DOHH2 (cell line): Measurements from ENCODE around the gene SH2D1B.

Source experiments
- CTCF ChIP-seq: fragments of 200-600 bp; sonication (generic); IDR thresholded peaks from one replicate; pipeline ENCODE4 v1.5.1; 2014; ENCODE audit warnings: antibody characterized with exemption, mild to moderate bottlenecking, low read depth, low read length; ENCODE audit not compliant: poor library complexity, severe bottlenecking
- EZH2phosphoT487 ChIP-seq: fragments of 200-600 bp; sonication (generic); IDR thresholded peaks from 2 replicates; pipeline ENCODE4 v1.6.1; 2017; ENCODE audit warnings: borderline replicate concordance, mild to moderate bottlenecking, antibody characterized with exemption, low read length, moderate library complexity, mixed read lengths

GRCh38 chr1:162412002-162412401, at the start of gene SH2D1B:
- TF ChIP-seq CTCF (no peak), EZH2phosphoT487 (no peak)
